Stimulated activated CD4-positive, alpha-beta T cell treated with anti-CD3 and anti-CD28 coated beads, Interleukin-1b, Interleukin-23, amount 100 ng/mL, for 24 hours (primary cell): ENCODE results near the gene ASB15.

ENCODE experiments used
- DNase-seq, 4 experiments: peaks; one replicate each; pipeline ENCODE4 v3.0.0-alpha.2; 2020; ENCODE audit warnings: low read depth in 4 of 4, low spot score in 1 of 4

Gene ASB15

DNA sequence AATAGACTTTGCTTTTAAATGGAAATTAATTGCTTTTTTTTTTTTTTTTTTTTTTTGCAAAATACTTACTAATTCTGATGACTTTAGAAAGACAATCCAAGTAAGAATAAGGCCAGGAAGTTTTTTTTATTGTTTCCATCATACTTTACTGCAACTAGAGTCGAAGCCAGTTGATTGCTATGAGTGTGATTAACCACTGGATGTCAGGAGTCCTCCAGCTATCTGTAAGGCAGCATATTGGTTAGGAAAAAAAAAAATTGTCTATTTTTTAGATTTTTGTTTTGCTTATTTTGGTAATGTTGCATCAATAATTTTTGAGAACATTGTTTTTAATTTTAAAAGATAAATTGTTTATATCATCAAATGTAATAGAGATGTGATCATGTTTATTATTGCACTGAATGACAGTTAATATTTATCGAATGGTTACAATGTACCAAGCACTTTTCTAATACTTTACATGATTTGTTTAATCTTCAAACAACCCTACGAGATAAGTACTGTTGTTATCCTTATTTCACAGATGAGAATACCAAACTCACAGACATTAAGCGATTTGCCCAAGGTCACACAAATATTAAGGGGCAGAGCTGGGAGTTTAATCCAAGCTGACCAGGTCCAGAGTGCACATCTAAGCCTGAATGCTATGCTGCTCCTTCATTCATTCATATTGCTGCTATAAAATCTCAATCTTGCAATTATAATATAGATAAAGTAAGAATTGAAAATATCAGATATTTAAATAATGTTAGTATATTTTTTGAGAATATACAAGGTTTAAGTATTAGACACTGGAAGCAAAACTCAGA, 34.1 kb downstream of the ASB15 start:
- no peak for DNase-seq

DNA sequence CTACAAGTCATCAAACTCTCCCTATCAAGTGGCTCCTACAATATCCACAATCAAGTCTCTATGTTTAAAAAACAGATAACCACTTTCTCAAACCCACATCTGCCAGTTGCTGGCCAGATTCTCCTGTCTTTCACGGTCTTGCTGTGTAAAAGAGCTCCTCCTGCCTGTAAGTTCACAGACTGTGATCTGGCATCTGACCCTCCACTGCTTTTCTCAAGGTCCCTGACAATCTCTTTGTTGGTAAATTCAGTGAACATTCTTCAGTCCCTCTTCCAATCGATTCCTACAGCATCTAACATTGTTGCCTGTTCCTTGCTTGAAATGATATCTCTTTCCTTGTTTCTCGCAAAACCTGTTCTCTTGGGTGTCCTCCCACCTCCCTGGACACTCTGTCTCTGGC, 35.6 kb downstream of the ASB15 start:
- no peak for DNase-seq

DNA sequence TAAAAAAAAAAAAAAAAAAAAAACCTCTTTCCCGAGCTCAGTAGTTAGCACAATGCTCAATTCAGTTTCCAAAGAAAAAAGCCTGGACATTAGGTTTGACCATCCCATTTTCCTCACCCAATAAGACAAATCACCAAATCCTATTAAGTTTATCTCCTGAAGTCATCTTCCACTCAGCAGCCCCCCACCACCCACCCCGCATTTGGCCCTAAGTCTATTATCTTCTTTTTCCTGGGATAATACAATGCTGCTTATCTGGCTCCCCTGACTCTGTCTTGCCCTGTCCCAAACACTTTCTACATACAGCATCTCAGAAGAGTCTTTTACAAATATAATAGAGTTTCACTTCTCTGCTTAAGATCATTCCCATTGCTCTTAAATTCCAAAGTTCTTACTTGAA, 36.3 kb downstream of the ASB15 start:
- DNase-seq = no peak

DNA sequence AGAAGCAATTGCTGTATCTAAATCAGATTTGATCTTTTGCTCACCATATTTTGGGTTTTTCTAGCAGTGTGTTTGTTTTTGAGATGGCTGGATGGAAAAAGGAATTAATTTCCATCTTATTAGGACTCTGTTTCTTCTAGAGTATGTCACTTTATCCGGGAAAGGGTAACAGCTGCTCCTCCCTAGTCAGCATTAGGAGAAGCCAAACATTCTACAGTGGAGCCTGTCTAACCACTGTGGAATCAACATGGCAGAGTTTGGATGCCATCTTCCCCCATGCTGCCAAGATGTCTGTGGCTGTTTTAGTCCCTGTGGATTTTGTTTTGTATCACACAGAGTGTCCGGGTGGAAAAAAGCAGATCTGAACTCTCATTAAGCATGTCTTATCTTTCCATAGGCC, 38.0 kb downstream of the ASB15 start:
- DNase-seq = no peak

DNA sequence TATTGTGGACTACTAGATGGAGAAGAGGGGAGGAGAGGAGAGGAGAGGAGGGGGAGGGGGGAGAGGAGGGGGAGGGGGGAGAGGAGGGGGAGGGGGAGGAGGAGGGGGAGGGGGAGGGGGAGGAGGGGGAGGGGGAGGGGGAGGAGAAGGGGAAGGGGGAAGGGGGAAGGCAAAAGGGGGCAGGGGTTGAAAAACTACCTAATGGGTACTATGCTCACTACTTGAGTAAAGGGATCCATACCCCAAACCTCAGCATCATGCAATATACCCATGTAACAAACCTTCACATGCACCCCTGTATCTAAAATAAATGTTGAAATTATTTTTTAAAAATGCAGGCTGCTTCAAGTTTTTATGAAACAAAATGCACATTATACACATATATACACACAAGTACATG, 39.0 kb downstream of the ASB15 start:
- no peak for DNase-seq

DNA sequence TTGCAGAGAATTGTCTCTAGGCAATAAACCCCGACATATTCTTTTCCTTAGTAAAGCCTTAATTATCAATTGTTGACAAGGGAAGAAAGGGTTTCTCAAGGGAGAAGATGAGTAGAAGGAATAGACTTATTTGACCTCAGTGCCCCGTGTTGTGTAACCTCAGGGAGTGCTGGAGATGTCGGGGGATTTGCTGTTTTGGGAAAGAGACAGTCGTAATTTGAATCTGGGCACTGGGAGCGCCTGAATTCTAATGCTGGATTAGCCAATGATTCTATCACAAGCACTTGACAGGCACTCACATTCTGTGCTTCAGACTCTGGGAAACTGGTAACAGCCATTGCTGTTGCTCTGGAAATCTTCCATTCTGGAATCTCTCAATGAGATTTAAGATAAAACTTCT, 40.3 kb downstream of the ASB15 start:
- no peak for DNase-seq

DNA sequence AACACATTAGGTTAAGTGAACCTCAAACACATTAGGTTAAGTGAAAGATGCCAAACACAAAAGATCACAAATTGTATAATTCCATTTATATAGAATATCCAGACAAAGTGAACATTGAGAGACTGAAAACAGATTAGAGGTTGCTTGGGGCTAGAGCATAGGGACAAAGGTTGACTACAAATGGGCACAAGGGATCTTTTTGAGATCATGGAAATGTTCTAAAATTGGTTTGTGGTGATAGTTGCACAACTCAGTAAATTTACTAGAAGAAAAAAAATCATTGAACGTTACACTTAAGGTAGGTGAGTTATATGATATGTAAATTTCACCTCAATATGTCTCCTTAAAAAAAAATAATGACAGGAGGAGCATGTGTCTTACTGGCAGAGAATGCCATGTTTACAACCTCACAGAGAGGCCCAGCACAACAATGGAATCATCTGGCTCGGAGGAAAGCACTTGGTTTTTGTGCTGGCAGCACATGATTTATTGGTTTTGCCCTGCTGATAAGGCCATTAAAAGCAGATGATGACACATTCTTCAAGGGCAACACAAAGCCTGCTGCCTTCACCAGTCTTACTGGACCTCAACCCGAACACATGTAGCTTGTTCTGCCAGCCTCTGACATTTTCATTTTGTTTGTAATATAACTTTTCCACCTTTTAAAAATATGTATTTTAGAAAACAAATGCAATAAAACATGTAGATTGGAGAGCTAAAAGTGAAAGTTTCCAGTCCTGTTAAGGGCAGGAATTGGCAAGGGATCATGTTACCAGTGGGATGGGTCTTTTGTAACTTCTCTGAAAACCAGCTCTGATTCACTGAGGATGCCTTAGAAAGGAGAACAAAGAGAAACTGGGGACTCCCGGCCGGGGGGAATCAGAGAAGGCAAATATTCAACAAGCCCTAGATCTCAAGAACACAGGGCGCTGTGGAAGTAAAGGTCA, 42.1 kb downstream of the ASB15 start:
- no peak for DNase-seq

DNA sequence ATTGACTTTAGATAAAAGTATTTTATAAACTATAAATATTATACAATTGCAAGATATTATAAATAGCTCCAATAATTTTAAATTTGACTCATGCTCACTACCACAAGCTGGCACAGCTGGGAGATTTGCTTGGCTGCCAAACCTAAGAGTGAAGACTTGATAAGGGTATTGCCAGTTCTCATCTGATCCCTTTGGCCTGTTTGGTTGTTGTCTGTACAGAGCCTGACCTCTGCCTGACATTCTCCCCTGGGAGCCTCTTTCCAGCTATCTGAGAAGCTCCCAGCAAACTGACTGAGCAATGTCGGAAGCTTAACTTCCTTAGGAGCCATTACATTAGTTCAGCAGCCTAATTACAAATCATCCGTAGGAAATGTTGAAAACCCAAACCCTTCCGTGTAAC, 43.9 kb downstream of the ASB15 start:
- no peak for DNase-seq

DNA sequence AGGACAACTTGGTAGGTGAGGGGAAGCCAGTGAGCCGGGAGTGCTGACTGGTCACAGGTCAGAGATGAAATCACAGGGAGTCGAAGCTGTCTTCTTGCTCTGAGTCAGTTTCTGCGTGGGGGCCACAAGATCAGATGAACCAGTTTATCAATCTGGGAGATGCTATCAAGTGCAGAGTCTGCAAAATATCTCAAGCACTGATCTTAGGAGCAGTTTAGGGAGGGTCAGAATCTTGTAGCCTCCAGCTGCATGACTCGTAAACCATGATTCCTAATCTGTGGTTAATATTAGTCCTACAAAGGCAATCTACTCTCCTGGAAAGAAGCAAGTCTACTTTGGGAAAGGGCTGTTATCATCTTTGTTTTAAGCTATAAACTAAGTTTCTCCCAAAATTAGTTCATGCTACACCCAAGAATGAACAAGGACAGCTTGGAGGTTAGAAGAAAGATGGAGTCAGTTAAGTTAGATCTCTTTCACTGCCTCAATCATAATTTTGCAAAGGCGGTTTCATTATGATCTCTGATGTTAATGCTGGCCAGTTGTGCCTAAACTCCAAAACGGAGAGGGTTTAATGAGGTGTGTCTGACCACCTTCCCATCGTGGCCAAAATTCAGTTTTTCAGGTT, 45.6 kb downstream of the ASB15 start:
- DNase-seq = no peak

DNA sequence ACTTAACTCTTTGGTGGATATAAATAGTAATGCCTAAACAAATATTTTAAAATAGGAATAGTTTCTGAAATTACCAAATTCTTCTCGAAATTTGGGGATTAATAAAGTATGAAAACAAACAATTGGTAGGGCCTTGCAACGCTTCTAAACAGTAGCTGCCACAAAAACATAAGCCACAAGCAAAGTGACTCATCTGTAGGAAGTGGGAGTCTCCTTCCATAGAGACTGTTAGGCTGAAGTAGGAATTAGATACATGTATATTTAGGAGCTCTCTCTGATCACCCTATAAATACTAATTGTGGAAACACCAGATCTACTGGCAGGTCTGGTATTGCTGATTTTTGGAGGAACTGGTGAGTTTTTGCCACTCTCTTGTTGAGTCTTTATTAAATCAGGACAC, 48.3 kb downstream of the ASB15 start:
- no peak for DNase-seq

DNA sequence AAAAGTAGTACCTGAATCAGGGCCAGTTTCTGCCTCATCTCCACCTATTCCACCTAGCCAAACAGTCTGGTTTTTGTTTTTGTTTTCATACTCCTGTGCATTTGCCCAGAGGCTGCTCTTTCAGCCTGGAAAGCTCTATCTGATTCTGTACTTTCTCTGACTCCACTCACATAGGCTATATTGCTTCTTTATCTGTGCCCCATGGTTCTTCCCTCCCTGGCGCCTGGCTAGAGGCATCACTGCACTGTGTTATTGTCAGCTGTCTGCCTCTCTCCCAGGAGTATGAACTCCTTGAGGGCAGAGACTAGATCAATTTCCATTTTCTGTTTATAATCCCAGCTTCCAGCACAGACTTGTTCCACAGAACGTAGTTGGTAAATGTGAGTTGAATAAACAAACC, 49.0 kb downstream of the ASB15 start:
- no peak for DNase-seq

DNA sequence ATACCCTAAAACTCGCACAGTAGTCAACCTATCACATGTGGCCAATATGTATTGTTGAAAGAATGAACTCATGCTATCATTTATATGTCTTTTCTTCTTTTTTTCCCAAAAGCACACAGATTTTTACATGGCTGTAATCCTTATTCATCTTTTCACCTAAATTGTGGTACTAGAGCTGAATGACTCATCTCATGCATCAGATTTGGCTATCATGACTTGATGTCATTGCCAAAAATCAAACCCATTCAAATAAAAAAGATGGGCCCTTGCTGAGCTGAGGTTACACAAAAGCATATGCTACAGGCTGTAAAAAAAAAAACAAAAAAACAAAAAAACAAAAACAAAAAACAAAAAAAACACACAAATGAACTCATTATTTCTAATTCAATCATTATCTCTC, 50.8 kb downstream of the ASB15 start:
- no peak for DNase-seq

DNA sequence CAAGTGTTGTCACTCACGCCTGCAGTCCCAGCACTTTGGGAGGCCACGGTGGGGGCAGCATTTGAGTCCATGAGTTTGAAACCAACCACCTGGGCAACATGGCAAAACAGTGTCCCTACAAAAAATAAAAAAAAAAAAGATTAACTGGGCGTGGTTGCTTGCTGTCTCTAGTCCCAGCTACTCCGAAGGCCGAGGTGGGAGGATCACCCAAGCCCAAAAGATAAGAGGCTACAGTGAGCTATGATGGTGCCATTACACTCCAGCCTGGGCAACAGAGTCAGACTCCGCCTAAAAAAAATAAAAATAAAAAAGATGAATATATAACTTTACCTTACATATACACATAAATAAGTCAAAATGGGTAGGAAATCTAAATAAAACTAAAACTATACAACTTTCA, 51.5 kb downstream of the ASB15 start:
- no peak for DNase-seq

DNA sequence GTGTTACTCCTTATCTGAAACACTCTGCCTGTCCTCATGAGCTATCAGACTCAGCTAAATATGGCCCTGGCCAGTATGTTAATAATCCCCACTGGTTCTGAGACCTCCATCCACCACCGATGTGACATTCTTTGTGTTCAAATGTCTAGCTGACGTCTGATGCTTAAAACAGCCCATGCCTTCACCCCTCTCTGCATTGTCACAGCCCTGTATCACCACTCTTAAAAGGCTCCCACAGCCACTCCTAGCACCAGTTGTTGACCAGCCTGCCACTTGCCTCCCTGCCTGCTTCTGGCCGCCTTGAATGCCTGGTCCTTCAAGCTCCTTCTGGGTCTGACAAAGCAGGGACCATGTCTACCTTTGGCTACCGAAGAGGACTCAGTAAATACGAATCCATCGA, 54.0 kb downstream of the ASB15 start, which contains the start of gene LMOD2:
Gene LMOD2 (plus strand): TSS at position 253 of the 400 bp plus-strand sequence. CDS start 98 bp downstream, at position 351.
- no peak for DNase-seq

DNA sequence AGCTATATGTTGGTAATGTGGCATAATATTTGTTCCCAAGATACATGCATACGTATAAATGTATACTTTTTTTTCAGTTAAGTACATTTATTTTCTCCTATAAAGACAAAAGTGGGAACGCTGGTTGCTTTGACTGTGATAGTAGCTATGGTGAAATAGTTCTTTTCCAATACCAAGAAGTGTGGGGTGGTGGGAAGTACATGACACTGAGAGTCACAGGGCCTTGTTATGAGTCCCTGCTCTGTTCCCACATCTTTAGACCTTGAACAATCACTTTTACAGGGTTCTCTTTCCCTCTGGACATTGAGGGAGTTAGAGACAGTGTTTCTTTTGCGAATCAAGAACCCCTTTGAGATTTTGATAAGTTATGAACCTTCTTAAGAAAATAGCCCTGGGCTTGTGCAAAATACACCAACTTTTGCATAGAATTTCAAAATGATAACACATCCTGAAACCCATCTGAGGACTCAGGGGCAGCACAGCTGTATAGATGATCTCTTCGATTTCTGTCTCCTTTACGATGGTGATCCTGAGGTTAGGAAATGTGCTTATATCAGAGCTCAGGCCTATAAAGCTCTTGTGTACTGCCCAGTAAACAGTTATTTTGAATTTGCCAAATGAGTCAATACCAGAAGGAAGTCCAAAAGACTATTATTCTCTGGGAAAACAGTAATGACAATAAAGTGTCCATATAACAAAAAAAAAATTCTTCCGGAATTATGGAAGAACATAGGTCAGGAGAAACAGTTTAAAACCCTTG, 55.1 kb downstream of the ASB15 start:
- no peak for DNase-seq

DNA sequence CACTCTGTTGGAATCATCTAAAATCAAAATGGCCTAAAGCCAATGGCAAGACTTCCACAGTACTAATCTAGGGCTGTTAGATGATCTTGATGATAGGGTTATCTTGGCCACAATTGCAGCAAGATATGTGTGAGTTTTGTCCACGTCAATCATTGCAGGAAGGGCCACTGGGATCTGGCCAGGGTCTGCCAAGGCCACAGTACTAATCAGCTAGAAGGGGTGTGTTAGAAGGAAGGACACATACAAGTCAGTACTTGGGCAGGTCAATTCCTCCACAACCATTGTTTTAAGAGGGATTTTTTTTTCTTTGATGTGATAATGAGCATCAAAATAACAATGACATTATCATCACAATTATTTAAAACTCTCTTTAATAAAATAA, 55.7 kb downstream of the ASB15 start:
- DNase-seq = no peak

DNA sequence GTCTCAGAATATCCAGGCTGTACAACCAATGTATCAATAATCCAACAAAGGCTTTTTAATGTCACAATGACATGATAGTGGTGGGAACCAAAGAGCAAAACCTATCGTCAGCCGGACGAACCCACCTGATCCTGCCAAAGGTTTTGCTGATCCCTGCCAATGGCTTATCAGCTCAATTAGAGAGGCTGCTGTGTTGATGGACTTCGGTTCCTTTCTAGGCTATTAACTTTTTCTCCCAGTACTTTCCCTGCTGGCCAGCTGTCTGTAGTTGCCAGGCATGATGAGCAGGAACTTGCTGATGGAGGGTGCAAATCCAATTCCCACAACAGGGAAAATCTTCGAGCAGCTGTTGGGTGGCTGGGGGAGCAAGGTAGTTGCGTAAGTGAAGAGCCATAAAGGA, 56.4 kb downstream of the ASB15 start:
- no peak for DNase-seq

DNA sequence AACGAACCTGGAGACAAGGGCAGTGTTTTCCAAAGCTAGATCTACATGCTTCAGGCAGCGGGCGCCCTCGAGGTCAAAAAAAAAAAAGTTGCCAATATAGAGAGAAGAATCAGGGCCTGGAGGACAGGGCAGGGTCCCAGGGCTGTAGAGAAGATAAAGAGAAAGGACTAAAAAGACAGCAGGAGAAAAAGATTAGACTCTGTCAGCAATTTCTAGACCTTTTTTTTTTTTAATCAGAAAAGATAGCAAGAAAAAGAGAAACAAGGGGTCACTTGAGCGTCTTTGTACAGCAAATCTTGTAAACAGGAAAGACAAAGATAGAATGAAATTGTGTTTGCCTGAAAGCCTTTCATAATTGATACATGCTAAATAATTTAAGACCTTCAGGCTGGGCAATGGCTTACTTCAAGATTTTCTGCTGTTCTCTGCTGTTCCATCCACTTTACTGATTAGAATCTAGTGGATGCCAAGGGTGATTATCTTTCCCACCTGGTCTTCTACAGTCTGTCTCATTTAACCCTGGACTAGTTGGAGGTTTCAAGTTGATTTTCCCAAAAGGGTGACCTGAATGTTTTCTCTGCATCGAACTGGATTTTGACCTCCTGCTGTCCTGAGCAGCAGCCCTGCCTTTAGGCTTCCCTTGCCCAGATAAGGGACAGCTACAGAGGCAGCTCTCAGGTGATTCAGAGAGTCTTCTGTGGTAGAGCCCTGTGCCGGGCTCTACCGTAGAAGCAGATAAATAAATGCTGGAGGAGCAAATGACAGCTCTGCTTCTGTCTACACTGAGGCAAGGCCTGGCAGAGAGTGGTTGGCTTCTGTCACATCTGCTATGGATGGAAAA, 59.1 kb downstream of the ASB15 start:
- no peak for DNase-seq

DNA sequence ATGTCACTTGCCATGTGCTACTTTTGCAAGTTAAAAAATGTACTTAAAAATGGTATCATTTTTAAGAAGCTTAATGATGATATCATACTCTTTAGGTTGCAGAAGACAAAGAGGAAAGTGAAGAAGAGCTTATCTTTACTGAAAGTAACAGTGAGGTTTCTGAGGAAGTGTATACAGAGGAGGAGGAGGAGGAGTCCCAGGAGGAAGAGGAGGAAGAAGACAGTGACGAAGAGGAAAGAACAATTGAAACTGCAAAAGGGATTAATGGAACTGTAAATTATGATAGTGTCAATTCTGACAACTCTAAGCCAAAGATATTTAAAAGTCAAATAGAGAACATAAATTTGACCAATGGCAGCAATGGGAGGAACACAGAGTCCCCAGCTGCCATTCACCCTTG, 60.1 kb downstream of the ASB15 start:
- no peak for DNase-seq

DNA sequence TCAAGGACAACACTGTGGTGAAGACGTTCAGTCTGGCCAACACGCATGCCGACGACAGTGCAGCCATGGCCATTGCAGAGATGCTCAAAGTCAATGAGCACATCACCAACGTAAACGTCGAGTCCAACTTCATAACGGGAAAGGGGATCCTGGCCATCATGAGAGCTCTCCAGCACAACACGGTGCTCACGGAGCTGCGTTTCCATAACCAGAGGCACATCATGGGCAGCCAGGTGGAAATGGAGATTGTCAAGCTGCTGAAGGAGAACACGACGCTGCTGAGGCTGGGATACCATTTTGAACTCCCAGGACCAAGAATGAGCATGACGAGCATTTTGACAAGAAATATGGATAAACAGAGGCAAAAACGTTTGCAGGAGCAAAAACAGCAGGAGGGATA, 60.7 kb downstream of the ASB15 start:
- no peak for DNase-seq
